ENCODE measurements around the gene METTL22.

METTL22 gene

DNA sequence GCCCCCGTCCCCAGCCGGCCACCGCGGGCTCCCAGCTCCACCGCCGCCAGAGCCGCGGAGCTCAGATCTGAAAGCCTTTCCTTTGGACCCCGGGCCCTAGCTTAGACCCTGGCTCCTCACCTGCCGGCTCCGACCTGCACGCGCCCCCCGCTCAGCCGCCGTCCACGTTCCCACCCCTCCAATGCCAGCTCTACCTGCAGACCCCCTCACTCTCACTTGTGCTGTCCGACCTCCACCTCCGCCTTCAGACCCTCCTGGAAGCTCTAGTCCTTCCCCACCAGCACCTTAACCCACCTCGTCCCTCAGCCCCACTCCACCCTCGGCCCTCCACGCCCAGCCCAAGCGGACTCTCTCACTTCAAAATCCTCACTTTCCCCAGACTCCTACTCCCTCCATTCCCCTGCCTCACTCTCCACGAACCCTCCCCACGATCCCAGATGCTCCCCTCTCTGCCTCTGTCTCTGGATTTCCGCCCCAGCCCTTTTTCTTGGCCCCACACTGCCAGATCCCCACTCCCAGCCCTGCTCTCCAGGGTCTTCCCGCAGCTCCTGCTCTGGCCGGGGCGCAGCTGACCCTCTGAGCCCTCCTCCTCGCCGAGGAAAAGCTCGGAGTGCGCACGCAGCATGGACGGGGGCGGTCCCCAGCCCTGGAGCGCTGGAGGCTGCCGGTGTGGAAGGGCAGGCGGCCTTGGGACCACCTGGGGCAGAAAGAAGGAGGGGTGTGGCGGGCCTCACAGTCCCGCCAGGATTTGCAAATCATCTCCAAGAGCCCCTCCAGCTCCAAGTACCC lies 31.4 kb upstream of the METTL22 start, which contains the start of gene TMEM114:
Gene TMEM114 (minus strand): TSS at position 612 of the 789 bp plus-strand sequence. CDS start 673 bp downstream, outside the sequence.
- DNase-seq = no peak
- peaks cover 62% of the 10 kb centered on the region for H3K27me3 ChIP-seq (ENCODE audit: insufficient read depth, low read depth, severe bottlenecking)
- no peaks in the 10 kb centered on the region for H3K9me3 ChIP-seq (ENCODE audit: severe bottlenecking)
- no peak within 1 kb of the TSS for H3K27ac ChIP-seq
- TF ChIP-seq, protein P1, sequence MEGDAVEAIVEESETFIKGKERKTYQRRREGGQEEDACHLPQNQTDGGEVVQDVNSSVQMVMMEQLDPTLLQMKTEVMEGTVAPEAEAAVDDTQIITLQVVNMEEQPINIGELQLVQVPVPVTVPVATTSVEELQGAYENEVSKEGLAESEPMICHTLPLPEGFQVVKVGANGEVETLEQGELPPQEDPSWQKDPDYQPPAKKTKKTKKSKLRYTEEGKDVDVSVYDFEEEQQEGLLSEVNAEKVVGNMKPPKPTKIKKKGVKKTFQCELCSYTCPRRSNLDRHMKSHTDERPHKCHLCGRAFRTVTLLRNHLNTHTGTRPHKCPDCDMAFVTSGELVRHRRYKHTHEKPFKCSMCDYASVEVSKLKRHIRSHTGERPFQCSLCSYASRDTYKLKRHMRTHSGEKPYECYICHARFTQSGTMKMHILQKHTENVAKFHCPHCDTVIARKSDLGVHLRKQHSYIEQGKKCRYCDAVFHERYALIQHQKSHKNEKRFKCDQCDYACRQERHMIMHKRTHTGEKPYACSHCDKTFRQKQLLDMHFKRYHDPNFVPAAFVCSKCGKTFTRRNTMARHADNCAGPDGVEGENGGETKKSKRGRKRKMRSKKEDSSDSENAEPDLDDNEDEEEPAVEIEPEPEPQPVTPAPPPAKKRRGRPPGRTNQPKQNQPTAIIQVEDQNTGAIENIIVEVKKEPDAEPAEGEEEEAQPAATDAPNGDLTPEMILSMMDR (IDR thresholded peaks at IDR 0.05; ENCODE audit: low read depth, low read length) = no peak
- peak within 1 kb of the TSS; percentile 2 for H3K4me3 ChIP-seq (ENCODE audit: low read depth, low read length)
- H3K36me3 ChIP-seq = no peaks in the 10 kb centered on the region

DNA sequence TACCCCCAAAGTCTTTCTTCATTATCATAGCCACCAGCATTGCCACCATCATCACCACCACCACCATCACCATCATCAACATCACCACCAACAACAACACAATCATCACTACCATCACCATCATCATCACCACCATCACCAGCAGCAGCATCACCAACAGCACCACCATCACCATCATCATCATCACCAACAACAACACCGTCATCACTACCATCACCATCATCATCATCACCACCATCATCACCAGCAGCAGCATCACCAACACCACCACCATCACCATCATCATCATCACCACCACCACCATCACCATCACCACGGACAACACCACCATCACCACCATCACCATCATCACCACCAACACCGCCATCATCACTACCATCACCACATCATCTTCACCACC lies 30.7 kb upstream of the METTL22 start:
- no peak for DNase-seq
- Histone ChIP-seq H3K9me3 (ENCODE audit: severe bottlenecking) (no peaks in the 10 kb centered on the region), H3K27ac (no peak overlapping the region), H3K4me3 (ENCODE audit: low read depth, low read length) (no peak overlapping the region), H3K27me3 (ENCODE audit: insufficient read depth, low read depth, severe bottlenecking) (peaks cover 56% of the 10 kb centered on the region), H3K36me3 (no peaks in the 10 kb centered on the region)
- TF ChIP-seq, protein P1 (IDR thresholded peaks at IDR 0.05; ENCODE audit: low read depth, low read length) = no peak

DNA sequence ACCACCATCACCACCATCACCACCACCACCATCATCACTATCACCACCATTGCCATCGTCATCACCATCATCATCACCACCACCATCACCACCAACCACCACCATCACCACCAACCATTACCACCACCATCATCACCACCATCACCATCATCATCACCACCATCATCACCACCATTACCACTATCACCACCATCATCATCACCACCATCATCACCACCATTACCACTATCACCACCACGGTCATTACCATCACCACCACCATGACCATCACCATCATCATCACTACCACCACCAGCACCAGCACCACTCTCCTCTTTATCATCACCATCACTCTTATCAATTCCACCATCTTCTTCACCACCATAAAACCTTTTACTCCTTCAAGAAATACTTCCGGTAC lies 30.0 kb upstream of the METTL22 start:
- H3K4me3 ChIP-seq (ENCODE audit: low read depth, low read length) = no peak overlapping the region
- H3K36me3 ChIP-seq = no peaks in the 10 kb centered on the region
- no peak for DNase-seq
- peaks cover 2% of the 10 kb centered on the region for H3K9me3 ChIP-seq (ENCODE audit: severe bottlenecking)
- no peak overlapping the region for H3K27ac ChIP-seq
- H3K27me3 ChIP-seq (ENCODE audit: insufficient read depth, low read depth, severe bottlenecking) = peaks cover 52% of the 10 kb centered on the region
- TF ChIP-seq, protein P1 (IDR thresholded peaks at IDR 0.05; ENCODE audit: low read depth, low read length) = no peak

DNA sequence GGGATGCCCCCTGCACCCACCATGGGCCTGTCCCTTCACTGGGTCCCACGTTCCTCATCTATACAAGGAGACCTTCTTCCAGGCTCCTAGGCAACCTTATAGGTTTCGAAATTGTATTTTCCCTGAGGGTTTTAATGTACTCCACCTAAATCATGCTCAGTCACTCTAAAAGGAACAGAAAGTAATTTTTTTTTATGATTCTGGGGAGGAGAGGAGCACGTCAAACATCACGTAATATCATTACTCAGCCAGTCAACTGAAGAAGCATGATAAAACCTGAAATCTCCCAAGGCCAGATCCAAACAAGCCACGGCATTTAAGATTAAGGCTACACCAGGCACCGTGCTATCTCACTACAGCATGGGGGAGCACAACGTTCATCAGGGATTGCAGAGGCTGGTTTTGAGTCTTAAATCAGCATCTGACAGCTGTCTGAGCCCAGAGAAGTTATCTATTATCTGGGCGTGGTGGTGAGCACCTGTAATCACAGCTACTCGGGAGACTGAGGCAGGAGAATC lies 27.3 kb upstream of the METTL22 start:
- Histone ChIP-seq H3K4me3 (ENCODE audit: low read depth, low read length) (no peak overlapping the region), H3K27me3 (ENCODE audit: insufficient read depth, low read depth, severe bottlenecking) (peaks cover 29% of the 10 kb centered on the region), H3K36me3 (no peaks in the 10 kb centered on the region), H3K27ac (no peak overlapping the region), H3K9me3 (ENCODE audit: severe bottlenecking) (peaks cover 5% of the 10 kb centered on the region)
- TF ChIP-seq, protein P1 (IDR thresholded peaks at IDR 0.05; ENCODE audit: low read depth, low read length) = no peak
- DNase-seq = no peak

DNA sequence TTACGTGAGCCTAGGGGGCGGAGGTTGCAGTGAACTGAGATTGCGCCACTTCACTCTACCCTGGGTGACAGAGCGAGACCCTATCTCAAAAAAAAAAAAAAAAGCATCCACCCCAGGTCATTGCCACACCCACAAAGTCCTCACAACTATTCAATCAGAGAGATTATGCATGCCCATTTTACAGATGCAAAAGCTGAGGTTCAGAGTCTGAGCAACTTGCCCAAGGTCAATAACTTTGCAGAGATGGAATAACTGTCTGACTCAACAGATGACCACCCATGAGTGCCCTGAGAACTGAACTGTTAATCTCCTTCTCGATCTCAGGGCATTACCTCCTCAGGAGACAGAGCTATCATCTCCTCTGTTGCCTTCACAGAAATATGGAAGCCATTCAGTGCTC lies 25.7 kb upstream of the METTL22 start:
- TF ChIP-seq, protein P1 (IDR thresholded peaks at IDR 0.05; ENCODE audit: low read depth, low read length) = no peak
- Histone ChIP-seq H3K4me3 (ENCODE audit: low read depth, low read length) (no peak overlapping the region), H3K27me3 (ENCODE audit: insufficient read depth, low read depth, severe bottlenecking) (peaks cover 15% of the 10 kb centered on the region), H3K27ac (no peak overlapping the region), H3K36me3 (no peaks in the 10 kb centered on the region), H3K9me3 (ENCODE audit: severe bottlenecking) (peaks cover 5% of the 10 kb centered on the region)
- DNase-seq = no peak

All from WERI-Rb-1 (cell line).